GM23338 (cell line): ENCODE results near the gene CPD. TPM values are rescaled to one million over a fixed set of nuclear protein-coding genes. Genes with fewer than 3 reads are reported as not detected.

Source experiments
- ATAC-seq: fragments of 200-7000 bp; cut with Tn5 transposase; 3 replicates; pipeline ENCODE4 v1.9.1; 2020
- DNase-seq: peaks from one replicate; pipeline ENCODE4 v3.0.0-alpha.2; 2015; ENCODE audit warnings: low spot score
- H2AFZ ChIP-seq: fragments of 200-600 bp; sonication (generic); 2 replicates; pipeline ENCODE4 v1.8.0; 2016; ENCODE audit warnings: antibody characterized with exemption, mild to moderate bottlenecking, moderate library complexity
- H3F3A ChIP-seq: fragments of 200-600 bp; sonication (generic); replicated peaks from 2 replicates; pipeline ENCODE4 v1.8.0; 2017; ENCODE audit warnings: antibody characterized with exemption, mixed run types, low read depth
- H3K27ac ChIP-seq: fragments of 200-600 bp; sonication (generic); 2 replicates; pipeline ENCODE4 v1.6.1; 2016; ENCODE audit warnings: low read depth
- H3K27me3 ChIP-seq: fragments of 200-600 bp; sonication (generic); 2 replicates; pipeline ENCODE4 v1.8.0; 2016; ENCODE audit warnings: mild to moderate bottlenecking, mixed run types, moderate library complexity; ENCODE audit not compliant: insufficient read depth
- H3K36me3 ChIP-seq: fragments of 200-600 bp; sonication (generic); 2 replicates; pipeline ENCODE4 v1.8.0; 2016; ENCODE audit warnings: mild to moderate bottlenecking; ENCODE audit not compliant: insufficient read depth
- H3K4me1 ChIP-seq: fragments of 200-600 bp; sonication (generic); 2 replicates; pipeline ENCODE4 v1.8.0; 2016; ENCODE audit warnings: mild to moderate bottlenecking, moderate library complexity; ENCODE audit not compliant: insufficient read depth
- H3K4me2 ChIP-seq: fragments of 200-600 bp; sonication (generic); 2 replicates; pipeline ENCODE4 v1.7.1; 2017; ENCODE audit warnings: mixed run types
- H3K4me3 ChIP-seq: fragments of 200-600 bp; sonication (generic); 2 replicates; pipeline ENCODE4 v1.6.1; 2016; ENCODE audit warnings: mixed run types
- H3K79me2 ChIP-seq: fragments of 200-600 bp; sonication (generic); replicated peaks from 2 replicates; pipeline ENCODE4 v1.8.0; 2017; ENCODE audit warnings: mild to moderate bottlenecking; ENCODE audit not compliant: insufficient read depth
- H3K9me2 ChIP-seq: fragments of 200-600 bp; sonication (generic); 2 replicates; pipeline ENCODE4 v1.8.0; 2017; ENCODE audit not compliant: insufficient read depth
- H4K20me1 ChIP-seq: fragments of 200-600 bp; sonication (generic); replicated peaks from 2 replicates; pipeline ENCODE4 v1.8.0; 2017; ENCODE audit warnings: mild to moderate bottlenecking; ENCODE audit not compliant: insufficient read depth
- H3K27ac Mint-ChIP-seq: 2 replicates; pipeline ENCODE4 v1.8.0; 2020; ENCODE audit warnings: inconsistent platforms, mild to moderate bottlenecking, moderate library complexity, mixed read lengths
- H3K27me3 Mint-ChIP-seq: 3 replicates; pipeline ENCODE4 v1.8.0; 2022; ENCODE audit warnings: low read depth, mild to moderate bottlenecking, moderate library complexity, mixed read lengths, inconsistent platforms; ENCODE audit not compliant: insufficient read depth, poor library complexity
- H3K36me3 Mint-ChIP-seq: 3 replicates; pipeline ENCODE4 v1.8.0; 2021; ENCODE audit warnings: low read depth, mild to moderate bottlenecking, inconsistent platforms, moderate library complexity, mixed read lengths
- H3K4me1 Mint-ChIP-seq: 3 replicates; pipeline ENCODE4 v1.8.0; 2020; ENCODE audit warnings: mild to moderate bottlenecking, inconsistent platforms, mixed read lengths
- H3K4me3 Mint-ChIP-seq: 3 replicates; pipeline ENCODE4 v1.8.0; 2021; ENCODE audit warnings: moderate library complexity, mild to moderate bottlenecking, inconsistent platforms, mixed read lengths
- H3K9me3 Mint-ChIP-seq: 3 replicates; pipeline ENCODE4 v1.8.0; 2020; ENCODE audit warnings: moderate library complexity, mild to moderate bottlenecking, inconsistent platforms, mixed read lengths
- CTCF ChIP-seq, 2 experiments: fragments of 200-600 bp in 1 of 2; sonication (generic) in 1 of 2; conservative IDR thresholded peaks; 2 replicates each; pipeline versions ENCODE4 v1.5.1 to v1.6.1; 2016 to 2017; ENCODE audit warnings: antibody characterized with exemption in 2 of 2, low read depth in 2 of 2, mild to moderate bottlenecking in 2 of 2, moderate library complexity in 1 of 2
- ETS1 ChIP-seq: IDR thresholded peaks from 2 replicates; pipeline ENCODE4 v1.6.1; 2016; ENCODE audit warnings: antibody characterized with exemption
- EZH2 ChIP-seq: fragments of 200-600 bp; sonication (generic); IDR thresholded peaks from one replicate; pipeline ENCODE4 v1.8.0; 2017; ENCODE audit warnings: antibody characterized with exemption, mild to moderate bottlenecking, low read depth; ENCODE audit not compliant: unreplicated experiment
- JUNB ChIP-seq: IDR thresholded peaks from one replicate; pipeline ENCODE4 v1.6.1; 2016; ENCODE audit warnings: antibody characterized with exemption; ENCODE audit not compliant: unreplicated experiment
- POLR2AphosphoS5 ChIP-seq: IDR thresholded peaks from 2 replicates; pipeline ENCODE4 v1.6.1; 2016; ENCODE audit warnings: antibody characterized with exemption, low read depth
- STAT1 ChIP-seq: IDR thresholded peaks from one replicate; pipeline ENCODE4 v1.6.1; 2016; ENCODE audit warnings: antibody characterized with exemption; ENCODE audit not compliant: unreplicated experiment
- ZNF331 ChIP-seq: fragments of 250-450 bp; sonication (Bioruptor Pico); IDR thresholded peaks from 2 replicates; pipeline ENCODE4 v1.5.0; 2020; ENCODE audit warnings: low read depth, mild to moderate bottlenecking, moderate library complexity
- ZNF462 ChIP-seq: fragments of 250-450 bp; sonication (Bioruptor Pico); IDR thresholded peaks from 2 replicates; pipeline ENCODE4 v1.5.0; 2020; ENCODE audit warnings: mild to moderate bottlenecking, moderate library complexity
- polyA plus RNA-seq: library from polyadenylated mRNA; unstranded; fragments of >200 nt; fragmentation: Nextera tagmentation; extraction: Ambion mirVana; gene quantifications from 2 replicates; pipeline ENCODE4 v1.2.1, GENCODE V29; 2016
- total RNA-seq: library from RNA; depleted of rRNA; stranded (reverse); fragments of >200 nt; shearing (Covaris generic); gene quantifications from 2 replicates; pipeline ENCODE4 v1.2.3, GENCODE V29; 2014
- TF ChIP-seq, protein P1 (sequence below): IDR thresholded peaks from one replicate; pipeline ENCODE4 v1.6.1; 2018; ENCODE audit warnings: antibody characterized with exemption; ENCODE audit not compliant: unreplicated experiment

Gene CPD
- total and polyA plus RNA-seq, 2 experiments from 2014 or later = 6.2 to 57.8 TPM

DNA sequence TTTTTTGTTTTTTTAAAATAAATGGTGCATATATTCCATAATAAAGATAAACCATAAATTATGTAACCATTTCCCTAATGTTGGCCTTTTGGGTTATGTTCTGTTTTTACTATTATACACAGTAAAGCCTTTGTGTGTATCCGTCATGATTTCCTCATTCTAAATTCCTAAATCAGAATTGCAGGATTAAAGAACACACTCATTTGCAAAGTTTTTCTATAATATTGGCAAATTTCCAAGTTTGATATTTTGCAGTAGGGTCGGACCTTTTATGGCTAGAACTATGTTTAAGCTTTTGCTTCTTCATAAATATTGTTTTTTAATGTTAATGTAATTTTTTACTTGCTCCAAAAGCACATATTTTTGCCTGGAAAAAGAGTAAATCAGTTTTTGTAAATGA is 115.1 kb downstream of the CPD start (continued):
- TF ChIP-seq CTCF (conservative IDR thresholded peaks at IDR 0.05; ENCODE audit: low read depth in 2 of 2) (no peak), ZNF331 (no peak), POLR2AphosphoS5 (no peak), JUNB (no peak)
- TF ChIP-seq, protein P1, sequence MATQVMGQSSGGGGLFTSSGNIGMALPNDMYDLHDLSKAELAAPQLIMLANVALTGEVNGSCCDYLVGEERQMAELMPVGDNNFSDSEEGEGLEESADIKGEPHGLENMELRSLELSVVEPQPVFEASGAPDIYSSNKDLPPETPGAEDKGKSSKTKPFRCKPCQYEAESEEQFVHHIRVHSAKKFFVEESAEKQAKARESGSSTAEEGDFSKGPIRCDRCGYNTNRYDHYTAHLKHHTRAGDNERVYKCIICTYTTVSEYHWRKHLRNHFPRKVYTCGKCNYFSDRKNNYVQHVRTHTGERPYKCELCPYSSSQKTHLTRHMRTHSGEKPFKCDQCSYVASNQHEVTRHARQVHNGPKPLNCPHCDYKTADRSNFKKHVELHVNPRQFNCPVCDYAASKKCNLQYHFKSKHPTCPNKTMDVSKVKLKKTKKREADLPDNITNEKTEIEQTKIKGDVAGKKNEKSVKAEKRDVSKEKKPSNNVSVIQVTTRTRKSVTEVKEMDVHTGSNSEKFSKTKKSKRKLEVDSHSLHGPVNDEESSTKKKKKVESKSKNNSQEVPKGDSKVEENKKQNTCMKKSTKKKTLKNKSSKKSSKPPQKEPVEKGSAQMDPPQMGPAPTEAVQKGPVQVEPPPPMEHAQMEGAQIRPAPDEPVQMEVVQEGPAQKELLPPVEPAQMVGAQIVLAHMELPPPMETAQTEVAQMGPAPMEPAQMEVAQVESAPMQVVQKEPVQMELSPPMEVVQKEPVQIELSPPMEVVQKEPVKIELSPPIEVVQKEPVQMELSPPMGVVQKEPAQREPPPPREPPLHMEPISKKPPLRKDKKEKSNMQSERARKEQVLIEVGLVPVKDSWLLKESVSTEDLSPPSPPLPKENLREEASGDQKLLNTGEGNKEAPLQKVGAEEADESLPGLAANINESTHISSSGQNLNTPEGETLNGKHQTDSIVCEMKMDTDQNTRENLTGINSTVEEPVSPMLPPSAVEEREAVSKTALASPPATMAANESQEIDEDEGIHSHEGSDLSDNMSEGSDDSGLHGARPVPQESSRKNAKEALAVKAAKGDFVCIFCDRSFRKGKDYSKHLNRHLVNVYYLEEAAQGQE = no peak

GRCh38 chr17:30495586-30495985 is 116.9 kb downstream of the CPD start:
- no peak for ATAC-seq
- no peaks in the 10 kb centered on the region for H3K27me3 ChIP-seq
- Mint-ChIP-seq H3K27ac (no peak overlapping the region), H3K9me3 (no peaks in the 10 kb centered on the region), H3K27me3 (no peaks in the 10 kb centered on the region), H3K4me1 (no peaks in the 10 kb centered on the region), H3K36me3 (peaks cover 80% of the 10 kb centered on the region), H3K4me3 (no peak overlapping the region)
- H3K79me2 ChIP-seq = no peaks in the 10 kb centered on the region
- H3K9me2 ChIP-seq = no peaks in the 10 kb centered on the region
- H3K4me2 ChIP-seq = no peak overlapping the region
- DNase-seq = no peak
- no peak overlapping the region for H2AFZ ChIP-seq
- no peak overlapping the region for H3K27ac ChIP-seq
- H3K36me3 ChIP-seq = peaks cover 23% of the 10 kb centered on the region
- no peaks in the 10 kb centered on the region for H3K4me1 ChIP-seq
- no peaks in the 10 kb centered on the region; the same call in none of the 2 replicates for H4K20me1 ChIP-seq
- no peaks in the 10 kb centered on the region for H3F3A ChIP-seq
- no peak overlapping the region for H3K4me3 ChIP-seq
- TF ChIP-seq POLR2AphosphoS5 = no peak
- TF ChIP-seq ETS1 = no peak
- TF ChIP-seq STAT1 = no peak
- TF ChIP-seq, protein P1 = no peak
- TF ChIP-seq EZH2 = no peak
- no peak for TF ChIP-seq JUNB
- TF ChIP-seq ZNF462 (CRISPR knock-in tag) = no peak
